Measurements from ENCODE around the gene TMOD4.
A peak's percentile ranks its signal among the peaks of the same experiment; 100 is the strongest.

Gene TMOD4

DNA sequence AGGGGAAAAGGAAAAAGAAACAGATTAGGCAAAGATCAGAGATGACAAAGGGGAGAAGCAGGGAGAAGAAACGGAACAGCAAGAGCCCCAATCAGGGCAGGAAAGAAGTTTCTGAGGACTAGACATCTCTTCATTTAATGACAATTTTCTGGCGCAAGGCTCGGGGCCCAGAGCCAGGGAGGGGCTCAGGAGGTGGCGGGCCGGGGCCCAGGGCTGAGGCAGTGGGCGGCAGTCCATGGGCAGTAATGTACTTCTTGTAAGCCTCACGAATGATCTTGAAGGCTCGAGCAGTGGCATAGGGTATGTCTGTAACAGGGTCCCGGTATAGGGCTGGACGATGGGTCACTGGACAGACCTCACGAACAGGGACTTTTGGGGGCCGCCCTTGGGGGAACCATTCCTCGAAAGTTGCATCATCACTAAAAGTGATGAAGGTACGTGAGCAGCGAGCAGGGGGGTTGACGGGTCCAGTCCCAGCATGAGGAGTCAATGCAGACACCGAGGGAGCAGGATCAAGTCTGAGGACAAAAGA lies 799 bp upstream of the TMOD4 start:
- DNase-seq (ENCODE audit: extremely low read depth in 1 of 2, low read depth in 1 of 2), result no peak

DNA sequence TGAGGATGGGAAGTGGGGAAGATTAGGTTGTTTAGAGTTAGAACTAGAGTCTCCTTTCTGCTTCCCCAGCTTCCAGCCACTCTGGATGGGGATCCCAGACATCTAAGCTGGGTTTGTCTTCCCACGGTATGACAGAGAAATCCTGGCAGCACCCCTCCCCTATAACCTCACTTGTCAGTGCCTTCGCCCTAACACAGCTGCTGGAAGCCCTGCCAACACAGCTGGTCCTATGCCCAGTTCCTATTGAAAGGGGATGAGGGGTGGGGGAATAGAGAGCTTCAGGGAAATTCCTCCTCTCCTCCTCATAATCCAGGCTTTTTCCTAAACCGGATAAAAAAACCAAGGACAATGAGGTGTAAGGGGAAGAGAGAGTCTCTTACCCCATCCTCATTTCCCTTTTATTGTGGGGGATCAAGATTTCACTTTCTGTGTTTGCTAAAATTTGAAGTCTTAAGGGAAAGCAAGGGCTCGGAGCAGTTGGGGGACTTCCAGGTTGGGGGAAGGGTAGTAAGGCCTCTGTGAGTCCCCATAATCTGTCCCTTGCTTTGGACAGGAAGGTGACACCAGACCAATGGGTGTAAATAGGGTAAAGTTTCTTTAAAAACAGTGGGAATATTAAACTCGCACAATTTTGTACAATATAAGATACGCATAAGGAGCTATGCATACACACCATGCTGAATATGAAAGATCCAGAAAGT lies 590 bp downstream of the TMOD4 start:
- DNase-seq (ENCODE audit: extremely low read depth in 1 of 2, low read depth in 1 of 2), result no peak

DNA sequence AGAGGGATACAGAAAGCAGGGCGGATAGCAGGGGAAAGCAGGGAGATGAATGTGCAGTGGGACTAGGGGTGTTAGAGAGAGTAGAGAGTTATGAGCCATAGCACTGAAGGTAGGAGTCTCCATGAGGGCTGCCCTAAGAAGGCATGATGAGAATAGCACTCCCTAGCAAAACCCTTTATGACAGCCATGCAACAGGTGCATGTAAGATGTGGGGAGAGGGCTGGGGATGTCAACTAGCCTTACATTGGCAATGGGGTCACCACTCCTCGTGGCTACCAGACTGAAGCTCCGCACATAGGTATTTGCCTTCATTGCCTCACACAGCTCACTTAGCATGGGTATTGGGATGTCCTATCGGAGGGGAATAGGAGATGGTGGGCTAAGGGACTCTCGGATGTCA lies 4.6 kb downstream of the TMOD4 start:
- no peak for DNase-seq (ENCODE audit: extremely low read depth in 1 of 2, low read depth in 1 of 2)

DNA sequence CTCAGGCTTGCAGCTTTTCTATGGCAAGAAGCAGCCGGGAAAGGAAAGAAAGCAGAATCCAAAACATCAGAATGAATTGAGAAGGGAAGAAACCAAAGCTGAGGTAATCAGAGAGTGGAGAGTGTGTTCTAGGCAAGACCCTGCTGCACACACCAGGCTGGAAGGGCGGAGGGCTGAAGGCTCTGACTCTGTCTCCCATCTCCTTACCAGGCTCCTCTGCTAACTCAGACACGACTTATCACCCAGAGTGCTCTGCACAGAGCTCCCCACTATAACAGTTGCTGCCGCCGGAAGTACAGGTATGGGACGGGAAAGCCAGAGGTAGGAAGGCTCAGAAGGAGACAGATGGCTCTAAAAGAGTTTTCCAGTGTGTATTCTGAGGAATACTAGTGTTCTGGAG lies 8.7 kb downstream of the TMOD4 start:
- no peak for DNase-seq (ENCODE audit: extremely low read depth in 1 of 2, low read depth in 1 of 2)

DNA sequence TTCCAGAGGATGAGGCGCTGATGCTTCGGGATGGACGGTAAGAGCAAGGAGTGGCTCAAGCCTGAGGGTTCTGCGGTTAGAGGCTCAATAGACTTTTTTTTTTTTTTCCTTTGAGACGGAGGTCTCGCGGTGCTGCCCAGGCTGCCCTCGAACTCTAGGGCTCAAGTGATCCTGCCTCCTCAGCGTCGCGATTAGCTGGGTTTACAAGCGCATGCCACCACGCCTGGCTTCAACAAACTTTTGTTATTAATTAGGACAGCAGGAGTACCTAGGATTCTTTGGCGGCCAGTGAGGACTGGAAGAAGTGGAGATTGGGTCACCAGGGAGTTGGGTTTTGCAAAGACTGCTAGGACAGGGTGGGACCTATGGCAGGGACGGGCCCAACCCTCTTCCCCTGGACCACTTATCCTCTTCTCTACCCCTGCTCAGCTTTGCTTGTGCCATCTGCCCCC lies 9.2 kb downstream of the TMOD4 start:
- no peak for DNase-seq (ENCODE audit: extremely low read depth in 1 of 2, low read depth in 1 of 2)

DNA sequence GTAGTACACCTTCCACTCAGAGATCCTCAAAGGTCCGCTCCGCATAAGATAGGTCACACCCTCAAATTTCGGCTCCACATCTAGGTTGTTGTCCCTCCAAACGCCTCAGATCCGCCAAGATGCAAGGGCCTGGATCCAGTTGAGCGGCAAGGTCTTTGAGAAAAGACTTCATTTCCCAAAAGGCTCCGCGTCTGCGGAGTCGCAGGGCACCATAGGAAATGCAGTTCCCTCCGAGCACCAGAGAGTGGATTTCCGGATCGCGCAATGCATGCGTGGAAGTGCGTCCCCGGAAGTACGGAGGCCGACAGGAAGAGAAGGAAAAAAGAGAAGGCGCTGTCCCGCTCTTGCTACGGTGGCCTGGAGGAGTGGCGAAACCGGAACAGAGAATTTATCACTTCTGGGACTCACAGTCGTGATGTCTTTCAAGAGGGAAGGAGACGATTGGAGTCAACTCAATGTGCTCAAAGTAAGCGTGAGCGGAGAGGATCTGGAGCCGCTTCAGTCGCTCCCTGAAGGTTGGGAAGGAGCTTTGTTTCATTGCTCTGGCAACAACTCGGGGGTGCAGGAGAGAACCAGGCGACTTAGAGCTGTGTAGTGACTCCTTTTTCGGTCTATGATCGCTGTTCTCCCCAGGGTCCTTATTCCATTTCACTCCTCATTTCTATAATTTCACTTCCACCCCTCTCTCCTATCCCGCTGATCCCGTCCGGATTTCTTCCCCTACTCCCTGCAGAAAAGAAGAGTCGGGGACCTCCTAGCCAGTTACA lies 9.9 kb downstream of the TMOD4 start, which contains the start of the genes LYSMD1 and SCNM1:
TSS of gene LYSMD1 (minus strand) at position 165 of the 767 bp plus-strand sequence. CDS start 644 bp downstream, outside the sequence.
TSS of gene SCNM1 (plus strand) at position 407 of the 767 bp plus-strand sequence. CDS start at position 416, 9 bp downstream.
- peak; percentile 89 to 94 for DNase-seq (ENCODE audit: extremely low read depth in 1 of 2, low read depth in 1 of 2)

DNA sequence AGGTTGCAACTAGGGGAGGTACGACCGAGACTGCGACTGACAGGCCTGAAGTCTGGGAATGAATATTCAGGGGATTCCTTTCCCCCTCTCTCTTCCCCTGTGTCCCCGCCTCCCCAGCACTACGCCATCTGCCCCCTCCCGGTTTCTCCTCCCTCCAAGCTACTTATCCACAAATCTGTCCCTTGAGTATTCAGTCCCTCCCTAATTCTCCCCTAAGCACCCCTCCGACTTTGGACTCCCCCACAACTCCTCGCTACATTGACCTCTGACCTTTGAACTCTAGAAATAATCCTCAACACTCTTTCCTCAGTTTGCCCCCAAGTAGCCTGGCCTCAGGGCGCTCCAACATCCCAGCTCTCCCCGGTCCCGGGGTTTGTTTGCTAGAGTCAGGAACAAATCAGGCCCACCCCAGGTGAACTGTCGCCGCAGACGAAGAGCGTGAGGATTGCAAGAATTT lies 10.5 kb downstream of the TMOD4 start:
- no peak for DNase-seq (ENCODE audit: extremely low read depth in 1 of 2, low read depth in 1 of 2)

DNA sequence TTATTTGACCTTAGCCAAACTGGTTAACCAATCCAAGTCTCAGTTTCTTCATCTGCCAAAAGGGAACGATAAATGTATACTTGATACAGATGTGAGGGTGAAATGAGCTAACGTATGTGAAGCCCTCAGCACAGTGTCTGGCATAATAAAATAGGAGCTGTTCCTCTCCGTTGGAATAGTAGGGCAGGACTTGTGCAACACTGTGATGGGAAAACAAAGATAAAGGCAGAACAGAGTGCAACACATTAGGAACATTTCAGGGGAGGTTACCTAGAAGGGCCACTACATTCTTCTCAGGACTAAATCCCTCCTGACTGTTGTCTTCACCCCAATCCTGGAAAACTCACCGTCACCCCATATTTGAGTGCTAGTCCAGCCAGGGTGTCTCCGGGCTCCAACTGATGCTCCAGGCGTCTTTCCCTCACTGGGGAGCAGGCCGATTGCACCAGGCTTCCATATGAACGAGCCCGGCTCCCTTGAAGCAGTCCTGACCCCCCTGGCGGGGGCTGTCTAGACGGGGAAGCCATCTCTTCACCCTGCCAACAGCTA lies 11.0 kb downstream of the TMOD4 start:
- DNase-seq (ENCODE audit: extremely low read depth in 1 of 2, low read depth in 1 of 2), result no peak

DNA sequence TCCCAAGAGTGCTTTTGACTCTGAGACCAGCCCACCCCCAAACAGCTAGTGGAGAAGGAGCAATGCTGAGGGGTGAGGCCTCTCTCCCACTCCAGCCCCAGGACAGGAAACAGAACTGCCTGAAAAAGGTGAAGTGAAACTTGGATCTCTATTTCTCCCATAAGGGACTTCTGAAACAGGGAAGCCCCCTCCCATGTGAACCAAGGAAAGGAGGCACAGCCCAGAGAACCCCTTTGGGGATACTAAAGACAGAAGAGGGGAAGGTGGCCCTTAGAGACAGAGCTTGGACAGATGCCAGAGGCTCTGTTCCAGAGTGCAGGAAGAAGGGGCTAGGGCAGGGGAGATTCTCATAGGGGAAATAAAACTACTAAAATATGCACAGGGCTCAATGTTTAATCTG lies 16.4 kb downstream of the TMOD4 start:
- DNase-seq (ENCODE audit: extremely low read depth in 1 of 2, low read depth in 1 of 2), result no peak

DNA sequence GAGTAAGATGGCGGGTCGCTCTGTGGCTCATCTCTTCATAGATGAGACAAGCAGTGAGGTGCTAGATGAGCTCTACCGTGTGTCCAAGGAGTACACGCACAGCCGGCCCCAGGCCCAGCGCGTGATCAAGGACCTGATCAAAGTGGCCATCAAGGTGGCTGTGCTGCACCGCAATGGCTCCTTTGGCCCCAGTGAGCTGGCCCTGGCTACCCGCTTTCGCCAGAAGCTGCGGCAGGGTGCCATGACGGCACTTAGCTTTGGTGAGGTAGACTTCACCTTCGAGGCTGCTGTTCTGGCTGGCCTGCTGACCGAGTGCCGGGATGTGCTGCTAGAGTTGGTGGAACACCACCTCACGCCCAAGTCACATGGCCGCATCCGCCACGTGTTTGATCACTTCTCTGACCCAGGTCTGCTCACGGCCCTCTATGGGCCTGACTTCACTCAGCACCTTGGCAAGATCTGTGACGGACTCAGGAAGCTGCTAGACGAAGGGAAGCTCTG lies 17.0 kb downstream of the TMOD4 start:
- DNase-seq (ENCODE audit: extremely low read depth in 1 of 2, low read depth in 1 of 2), result no peak

DNA sequence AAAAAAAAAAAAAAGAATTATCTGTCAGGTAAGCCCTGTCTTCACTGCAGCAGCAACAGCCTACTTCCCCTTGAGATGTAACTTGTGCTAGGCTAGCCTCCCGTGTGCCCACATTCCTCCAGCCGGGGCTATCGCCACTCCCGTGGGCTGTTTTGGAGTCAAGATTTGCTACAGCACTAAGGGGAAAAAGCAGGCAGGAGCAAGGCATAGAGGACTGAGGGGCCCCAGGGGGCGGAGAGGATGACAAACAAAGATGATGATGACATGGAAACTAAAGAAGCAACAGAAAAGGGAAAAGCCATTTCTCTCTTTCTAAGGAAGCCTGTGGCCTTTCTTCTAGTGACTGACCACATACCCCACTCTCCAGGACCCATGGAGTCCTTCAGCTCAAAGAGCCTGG lies 17.5 kb downstream of the TMOD4 start:
- DNase-seq (ENCODE audit: extremely low read depth in 1 of 2, low read depth in 1 of 2), result peak in 1 of 2 donors; percentile 55

DNA sequence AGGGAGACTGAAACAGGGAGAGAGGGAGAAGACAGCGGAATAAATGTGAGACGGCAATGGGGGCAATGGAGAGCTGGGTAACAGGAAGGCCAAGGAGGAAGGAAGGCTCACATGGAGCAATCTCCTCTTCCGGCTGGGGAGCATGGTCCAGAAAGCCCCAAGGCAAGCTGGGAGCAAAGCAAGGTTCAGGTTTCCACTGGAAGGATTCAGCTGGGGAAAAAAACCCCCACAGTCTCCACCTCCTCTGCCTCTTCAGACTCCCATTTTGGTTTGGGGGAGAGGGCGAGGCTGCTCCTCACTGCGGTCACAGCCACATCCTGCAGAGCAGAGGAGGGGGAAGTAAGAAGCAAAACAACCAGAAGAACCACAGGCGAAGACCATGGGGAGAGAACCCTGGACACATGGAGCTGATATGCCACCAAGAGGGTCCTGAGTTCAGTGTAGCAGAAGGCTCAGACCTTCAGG lies 18.7 kb downstream of the TMOD4 start:
- peak in 1 of 2 donors; percentile 63 for DNase-seq (ENCODE audit: extremely low read depth in 1 of 2, low read depth in 1 of 2)

DNA sequence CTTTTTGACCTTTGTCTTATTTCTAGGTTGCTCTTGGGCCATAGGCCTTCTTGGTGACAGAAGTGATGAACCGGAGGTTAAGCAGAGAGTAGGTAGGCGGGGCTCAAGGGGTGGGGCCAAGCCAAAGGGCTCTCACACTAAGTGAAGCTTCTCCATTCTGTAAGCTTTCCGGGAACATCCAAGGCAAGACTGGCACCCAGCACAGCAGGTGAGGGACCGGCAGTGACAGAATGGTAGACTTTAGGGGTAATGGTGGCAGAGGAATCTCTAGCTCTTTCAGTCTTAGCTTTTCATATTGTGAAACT lies 19.3 kb downstream of the TMOD4 start, which contains the start of gene TNFAIP8L2:
TSS of gene TNFAIP8L2 (plus strand) at position 135 of the 305 bp plus-strand sequence. CDS start 2,049 bp downstream, outside the sequence.
- peak in 1 of 2 donors; percentile 85 for DNase-seq (ENCODE audit: extremely low read depth in 1 of 2, low read depth in 1 of 2)

DNA sequence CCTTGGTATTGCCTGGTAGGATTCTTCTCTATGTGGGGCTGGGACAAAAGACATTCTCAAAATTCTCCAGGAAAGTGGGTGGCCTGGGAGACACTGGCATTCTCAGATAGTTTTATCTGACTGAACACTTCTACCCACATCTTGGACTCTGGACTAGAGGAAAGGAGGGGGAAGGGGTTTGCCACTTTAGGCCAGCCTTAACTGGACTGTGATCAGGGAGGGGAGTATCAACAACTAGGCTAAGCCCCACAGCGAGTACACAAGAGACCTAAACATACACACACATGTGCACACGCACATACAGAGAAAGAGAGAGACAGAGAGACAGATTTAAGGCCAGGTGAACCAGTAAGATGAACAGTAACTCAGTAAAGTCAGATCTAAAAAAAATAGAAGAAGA lies 28.1 kb downstream of the TMOD4 start:
- no peak for DNase-seq (ENCODE audit: extremely low read depth in 1 of 2, low read depth in 1 of 2)

DNA sequence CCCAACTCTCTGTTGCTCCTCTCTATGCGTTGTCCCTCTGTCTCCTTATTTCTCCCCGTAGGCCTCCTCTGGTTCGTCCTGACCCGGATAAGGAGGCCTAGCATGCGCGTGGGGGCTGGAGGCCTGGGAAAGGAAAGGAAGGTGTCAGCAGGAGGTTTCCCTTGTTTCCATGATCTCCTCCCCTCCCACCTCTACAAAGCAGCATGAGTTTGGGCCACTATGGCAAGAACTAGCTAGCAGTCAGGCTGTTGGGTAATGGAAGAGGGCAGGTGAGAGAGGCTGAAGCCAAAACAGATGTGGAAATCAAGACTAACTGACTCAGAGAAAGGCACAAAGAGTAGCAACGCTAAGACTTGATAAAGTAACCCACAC lies 28.7 kb downstream of the TMOD4 start:
- no peak for DNase-seq (ENCODE audit: extremely low read depth in 1 of 2, low read depth in 1 of 2)

DNA sequence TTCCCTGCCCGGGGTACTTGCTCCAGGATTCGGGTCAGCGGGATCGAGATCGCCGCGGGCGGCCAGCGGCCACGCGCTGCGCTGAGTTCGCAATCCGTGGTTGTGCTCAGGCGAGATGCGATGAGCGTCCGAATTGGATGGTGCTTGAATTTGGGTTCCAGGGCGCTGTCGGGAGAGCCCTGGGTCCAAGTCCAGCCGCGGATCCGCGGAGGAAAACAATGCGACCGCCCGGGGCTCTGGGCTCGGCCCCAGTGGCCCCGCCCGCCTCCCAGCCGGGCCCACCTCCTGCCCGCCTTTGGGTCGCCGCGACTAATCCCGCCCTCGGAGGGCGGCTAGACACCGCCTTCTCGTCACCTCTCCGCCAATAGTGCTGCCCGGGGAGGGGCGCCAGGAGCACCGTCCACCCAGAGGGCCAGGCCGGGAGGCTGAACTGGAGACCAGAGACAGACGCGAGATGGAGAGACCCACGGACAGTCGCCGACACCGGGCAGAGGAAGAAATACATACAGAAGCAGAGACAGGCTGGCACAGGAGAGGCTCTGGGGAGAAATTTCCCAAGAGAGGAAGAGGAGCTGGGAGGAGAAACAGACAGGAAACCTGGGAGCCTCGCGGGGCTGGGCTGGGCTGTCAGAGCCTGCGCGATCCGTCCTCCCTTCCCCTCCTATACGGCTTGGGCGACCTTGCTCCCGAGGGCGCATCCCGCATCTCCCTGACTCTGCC lies 29.2 kb downstream of the TMOD4 start, which contains the start of gene SEMA6C:
TSS of gene SEMA6C (minus strand) at position 220 of the 720 bp plus-strand sequence. CDS start 4,010 bp downstream, outside the sequence.
- peak; percentile 78 to 85 for DNase-seq (ENCODE audit: extremely low read depth in 1 of 2, low read depth in 1 of 2)

DNA sequence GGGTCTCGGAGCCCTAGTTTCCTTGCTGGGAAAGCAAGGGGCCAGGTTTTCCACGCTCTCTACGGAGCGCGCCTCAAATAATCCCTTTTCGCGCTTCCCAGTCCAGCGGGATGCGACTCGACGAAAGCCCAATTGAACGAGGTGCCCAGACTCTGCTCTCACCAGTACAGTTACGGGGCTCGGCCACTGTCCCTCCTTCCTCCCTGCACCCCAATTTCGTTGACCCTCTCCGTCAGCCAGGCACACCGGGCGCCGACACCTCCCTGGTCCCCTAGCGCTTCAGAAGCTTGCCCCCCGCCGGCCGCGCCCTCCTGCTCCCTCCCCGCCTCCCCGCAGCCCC lies 29.7 kb downstream of the TMOD4 start:
- DNase-seq (ENCODE audit: extremely low read depth in 1 of 2, low read depth in 1 of 2), result no peak

DNA sequence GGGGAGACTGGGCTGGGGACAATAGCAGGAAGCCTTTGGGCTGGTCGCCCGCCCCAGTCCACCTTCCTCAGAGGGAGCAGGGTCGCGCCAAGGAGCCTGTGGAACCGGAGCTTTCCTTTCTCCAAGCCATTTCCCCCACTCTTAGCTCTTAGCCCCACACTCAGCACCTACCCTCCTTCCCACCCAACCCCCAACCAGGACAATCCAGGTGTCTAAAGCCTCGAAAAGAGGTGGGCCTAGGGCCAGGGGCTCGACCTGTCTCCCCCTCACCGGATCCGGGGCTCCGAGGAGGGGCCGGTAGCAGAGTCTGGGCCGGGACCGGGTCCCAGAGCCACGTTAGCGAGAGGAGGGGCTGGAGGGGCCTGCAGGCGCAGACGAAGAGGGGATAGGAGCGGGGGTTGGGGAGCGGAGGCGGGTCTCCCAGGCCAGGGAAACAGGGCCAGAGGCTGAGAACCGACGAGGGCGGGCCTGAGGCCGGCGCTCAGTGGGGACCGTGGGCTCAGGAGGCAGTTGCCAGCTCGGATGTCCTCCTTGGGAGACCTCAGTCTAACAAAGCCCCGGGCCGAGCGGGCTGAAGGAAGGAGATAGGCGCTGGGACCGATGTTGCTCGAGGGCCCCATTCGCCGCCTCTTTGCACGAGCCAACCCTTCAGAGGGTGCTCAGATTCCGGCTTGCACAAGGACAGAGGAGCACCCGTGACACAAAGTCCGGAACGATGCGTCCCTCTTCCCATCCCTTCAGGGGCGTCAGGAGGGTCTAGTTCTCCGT lies 30.3 kb downstream of the TMOD4 start:
- no peak for DNase-seq (ENCODE audit: extremely low read depth in 1 of 2, low read depth in 1 of 2)

DNA sequence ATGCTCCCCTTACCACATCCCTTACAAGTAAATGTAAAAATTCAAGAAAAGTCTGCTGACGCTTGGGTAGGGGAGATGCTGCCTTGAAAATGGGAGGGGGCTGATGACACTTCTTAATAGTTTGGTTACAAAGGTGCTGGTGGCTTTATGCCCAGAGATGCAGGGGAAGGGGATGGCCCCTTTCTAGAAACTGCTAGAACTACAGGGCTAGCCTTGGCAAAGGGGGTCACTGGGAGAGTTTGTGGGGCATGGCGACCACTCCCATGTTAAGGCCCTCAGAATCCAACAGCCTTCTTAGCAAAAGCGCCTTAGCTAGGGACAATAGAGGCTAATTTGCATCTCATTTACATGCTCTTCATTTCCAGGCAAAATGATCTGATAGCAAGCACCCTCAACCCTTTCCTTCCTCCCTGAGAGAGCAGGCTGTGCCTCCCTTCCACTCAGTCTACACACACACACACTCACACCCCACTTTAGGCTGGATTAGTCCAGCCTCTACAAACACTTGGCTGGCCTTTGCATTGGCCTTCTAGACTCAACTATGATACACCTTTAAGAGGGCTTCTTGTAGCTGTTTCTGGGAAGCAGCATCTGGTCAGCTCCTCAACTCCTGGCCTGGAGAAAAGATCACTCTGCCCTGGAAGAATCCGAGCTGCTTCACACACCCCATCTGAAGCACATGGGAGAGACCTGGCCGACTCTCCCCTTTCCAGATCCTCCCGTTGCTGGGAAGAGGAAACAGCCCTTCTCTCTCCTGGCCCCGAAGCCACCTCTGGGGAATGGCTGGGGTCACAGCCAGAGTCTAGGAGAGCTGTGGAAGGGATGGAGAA lies 31.1 kb downstream of the TMOD4 start:
- no peak for DNase-seq (ENCODE audit: extremely low read depth in 1 of 2, low read depth in 1 of 2)
